Effector CD4-positive, alpha-beta T cell (primary cell): Measurements from ENCODE around the gene ATXN10.

Experiments used
- DNase-seq: peaks from one replicate; pipeline ENCODE4 v3.0.0-alpha.2; 2020

ATXN10 gene

DNA sequence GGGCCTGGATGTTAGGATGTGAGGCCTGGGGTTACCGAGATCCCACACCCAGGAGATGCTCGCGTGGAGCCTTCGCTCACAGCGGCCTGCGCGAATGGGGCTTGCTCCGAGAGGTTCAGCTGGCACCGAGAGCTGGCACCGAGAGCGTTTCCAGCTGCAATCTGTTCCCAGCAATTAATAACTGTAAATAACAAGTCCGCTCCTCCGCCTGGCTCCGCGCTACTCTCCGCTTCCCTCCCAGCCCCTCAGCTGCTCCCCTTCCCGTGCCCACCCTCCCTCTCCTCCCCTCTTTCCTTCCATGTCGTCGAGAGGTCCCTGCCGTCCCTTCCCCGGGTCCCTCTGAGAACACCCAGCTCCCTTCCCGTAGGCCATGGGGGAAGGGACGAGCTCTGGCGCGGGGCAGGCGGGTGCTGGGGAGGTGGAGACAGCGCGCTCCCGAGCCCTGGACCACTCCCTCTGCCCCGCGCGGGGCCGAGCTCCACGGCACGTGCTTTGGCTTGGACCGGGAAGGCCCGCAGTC is 194.6 kb downstream of the ATXN10 start:
- DNase-seq = no peak

DNA sequence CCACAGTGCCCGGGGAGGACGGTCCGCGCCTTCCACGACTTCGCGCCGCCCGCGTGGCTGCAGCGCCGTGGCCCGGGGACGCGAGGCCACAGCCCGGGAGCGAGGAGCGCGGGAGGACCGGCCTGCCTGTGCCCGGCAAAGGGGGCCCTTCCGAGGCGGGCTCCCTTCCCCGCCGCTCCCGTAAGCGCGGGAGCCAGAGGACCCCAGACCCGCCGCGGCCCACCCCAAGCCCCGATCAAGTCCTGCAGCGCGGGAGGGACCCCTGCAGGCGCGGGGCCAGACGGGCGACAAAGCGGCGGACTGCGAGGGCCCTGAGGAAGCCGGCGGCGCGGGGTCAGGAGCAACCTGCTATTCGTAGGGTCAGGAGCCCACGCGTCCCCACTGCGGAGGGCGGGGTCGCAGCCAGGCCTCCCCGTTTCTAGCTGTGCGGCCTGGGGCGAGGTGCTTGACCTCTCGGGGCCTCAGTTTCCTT is 195.0 kb downstream of the ATXN10 start:
- DNase-seq = no peak

DNA sequence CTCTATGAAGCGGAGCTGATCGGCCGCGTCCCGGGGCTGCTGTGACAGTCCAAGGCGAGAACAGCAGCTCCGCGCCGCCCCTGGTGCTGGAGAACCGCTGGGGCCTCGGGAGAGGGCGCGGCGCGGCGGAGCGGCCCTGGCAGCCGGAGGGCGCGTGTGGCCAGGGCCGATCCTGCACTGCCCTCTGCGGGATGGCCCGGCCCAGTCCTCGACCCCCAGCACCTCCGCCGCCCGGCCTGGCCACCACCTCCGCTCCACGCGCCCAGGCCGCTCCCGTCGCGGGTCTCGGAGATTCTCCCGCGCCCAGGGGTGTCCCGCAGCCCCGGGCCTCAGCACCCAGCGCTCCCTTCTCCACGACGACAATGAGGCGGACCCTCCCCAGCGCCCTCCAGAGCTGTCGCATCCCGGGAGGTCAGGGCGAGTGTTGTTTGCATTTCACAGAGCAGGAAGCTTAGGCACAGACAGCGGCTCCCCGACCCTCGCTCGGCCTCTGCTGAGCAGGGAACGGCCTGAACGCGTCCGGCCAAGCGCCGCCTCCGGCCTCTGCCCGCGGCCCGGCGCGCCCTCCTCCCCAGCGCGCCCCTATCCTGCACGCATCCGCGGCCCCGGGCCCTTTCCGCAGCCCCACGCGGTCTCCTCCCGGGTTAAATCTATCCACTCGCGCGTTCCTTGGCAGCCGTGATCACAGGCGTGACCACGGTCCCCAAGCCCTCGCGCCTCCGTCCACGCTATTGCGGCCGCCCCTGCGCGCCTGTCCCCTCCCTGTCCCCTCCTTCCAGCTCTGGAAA is 195.7 kb downstream of the ATXN10 start:
- DNase-seq = no peak

DNA sequence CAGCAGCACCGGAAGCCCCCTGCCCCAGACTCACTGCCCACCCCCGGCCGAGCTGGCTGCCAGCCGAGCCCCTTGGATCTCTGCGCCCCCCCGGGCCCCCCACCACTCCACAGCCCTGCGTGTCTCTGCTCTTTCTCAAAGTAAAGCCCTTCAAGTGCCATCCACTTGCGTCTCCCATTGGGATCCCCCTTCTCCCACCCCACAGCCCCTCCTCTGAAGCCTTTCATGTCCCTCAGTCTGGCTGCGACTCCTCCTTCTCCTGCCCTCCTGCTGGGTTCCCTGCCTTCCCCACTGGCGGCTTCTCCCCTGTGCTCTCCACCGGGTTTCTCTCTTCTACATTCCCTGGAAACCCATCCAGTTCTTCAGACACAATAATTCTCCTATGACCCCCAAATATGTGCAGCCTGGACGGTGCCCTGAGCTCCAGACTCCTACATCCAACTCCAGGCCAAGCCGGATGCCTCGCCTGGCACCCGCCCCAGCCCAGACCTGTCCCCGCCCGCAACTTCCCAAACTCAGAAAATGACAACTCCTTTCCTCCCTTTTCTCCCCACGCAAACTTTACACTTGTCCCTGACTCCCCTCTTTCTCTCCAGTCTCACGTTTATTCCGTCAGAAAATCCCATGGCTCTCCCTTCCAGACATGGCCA is 196.4 kb downstream of the ATXN10 start:
- DNase-seq = no peak

DNA sequence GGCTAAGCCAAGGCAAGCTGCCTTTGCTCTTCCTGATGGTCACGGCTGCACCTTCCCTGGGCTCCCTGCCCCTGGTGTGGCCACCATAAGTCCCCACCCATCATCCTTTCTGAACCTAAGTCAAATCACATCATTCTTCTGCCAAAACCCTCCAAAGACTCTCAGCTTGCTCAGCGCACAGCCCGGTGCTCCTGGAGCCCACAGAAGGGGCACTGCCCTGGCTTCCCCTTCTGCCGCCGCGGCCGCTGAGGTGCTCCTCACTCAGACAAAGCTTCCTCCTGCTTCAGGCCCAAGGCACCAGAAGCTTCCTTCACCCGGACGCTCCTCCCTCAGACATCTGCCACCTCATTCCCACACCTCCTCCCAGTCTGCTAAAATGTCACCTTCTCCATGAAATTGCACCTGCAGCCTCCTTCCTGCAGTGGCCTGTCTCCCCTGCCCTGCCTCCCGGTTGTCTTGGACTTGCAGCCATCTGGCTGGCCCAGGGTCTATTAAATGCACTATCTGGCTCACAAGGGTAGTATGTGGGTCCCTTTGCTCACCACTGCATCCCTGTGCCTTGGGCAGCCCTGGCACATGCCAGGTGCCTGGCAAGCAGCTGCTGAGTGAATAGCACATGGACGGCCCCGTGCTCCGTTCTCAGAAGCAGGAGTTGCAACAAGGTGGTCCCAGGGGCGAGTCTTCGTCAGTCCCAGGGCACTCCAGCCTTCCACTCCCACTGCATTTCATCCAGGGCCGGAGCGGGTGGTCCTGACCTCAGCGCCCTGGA is 197.1 kb downstream of the ATXN10 start:
- DNase-seq = no peak

DNA sequence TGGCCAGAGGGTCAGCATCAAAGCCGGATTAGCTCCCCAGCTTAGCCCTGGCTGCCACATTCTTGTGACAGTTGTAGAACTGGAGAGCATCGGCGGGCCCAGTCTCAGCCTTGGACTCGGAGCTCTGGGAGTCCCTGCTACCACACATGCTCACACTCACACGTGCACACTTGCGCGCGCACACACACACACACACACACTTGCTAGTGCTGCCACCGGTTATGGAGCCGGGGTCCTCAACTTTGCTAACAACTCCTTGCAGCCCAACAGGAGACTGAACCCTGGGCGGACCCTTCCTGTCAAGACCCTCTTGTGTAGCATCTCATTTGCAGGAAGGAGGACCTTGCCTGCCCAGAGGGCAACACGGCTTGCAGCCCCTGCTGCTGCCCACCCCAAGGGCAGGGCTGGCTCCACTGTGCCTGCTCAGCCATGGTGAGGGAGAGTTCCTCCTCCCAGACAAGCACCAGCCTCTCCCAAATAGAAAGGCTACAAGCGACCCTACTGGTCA is 197.8 kb downstream of the ATXN10 start:
- DNase-seq = no peak

DNA sequence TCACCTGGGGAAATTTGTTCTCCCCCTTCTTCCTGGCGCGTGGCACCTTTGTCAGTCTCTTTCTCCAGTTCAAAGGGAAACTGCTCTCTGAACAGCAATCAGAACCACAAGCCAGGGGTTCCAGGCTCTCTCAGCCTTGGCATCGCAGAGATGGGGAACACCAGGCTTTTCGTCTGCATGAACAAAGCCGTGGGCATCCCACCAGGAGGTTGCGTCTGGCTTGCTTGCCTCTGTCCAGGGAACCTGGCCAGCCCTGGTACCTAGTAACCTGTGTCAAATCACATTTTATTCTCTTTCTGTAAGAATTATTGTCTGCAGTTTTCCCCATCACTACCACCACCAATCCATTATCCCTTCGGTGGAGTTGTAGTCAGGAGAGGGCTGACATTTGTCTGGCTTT is 198.4 kb downstream of the ATXN10 start:
- DNase-seq = no peak

DNA sequence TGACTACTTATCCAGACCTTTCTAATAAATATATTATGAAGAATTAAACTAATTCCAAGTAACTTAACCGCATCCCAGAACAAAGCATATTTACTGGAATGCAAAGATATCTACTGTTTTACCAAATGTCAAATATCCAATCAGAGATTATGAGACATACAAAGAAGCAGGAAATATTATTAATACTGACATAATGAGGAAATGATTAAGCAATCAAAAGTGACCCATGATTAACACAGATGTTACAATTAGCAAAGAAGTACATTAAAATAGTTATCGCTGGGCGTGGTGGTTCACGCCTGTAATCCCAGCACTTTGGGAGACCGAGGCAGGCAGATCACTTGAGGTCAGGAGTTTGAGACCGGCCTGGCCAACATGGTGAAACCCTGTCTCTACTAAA is 200.1 kb downstream of the ATXN10 start:
- no peak for DNase-seq

DNA sequence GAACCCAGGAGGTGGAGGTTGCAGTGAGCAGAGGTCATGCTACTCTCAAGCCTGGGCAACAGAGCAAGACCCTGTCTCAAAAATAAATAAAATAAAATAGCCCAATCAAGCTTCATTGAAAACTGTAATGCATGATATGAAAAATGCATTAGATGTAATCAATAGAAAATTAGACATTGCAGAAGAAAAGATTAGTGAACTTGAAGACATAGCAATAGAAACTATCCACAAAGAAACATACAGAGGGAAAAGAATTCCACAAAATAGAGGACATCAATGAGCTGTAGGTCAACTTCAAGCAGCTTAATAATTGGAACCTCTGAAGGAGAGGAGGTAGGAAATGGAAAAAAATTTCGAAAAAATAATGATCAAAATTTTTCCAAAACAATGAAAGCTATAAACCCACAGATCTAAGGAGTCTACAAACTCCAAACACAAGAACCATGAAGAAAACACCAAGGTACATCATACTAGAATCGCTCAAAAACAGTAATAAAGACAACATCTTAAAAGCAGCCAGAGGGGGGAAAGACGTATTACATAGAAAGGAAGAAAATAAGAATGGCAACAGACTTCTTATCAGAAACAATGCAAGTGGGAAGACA is 201.1 kb downstream of the ATXN10 start:
- DNase-seq = no peak

DNA sequence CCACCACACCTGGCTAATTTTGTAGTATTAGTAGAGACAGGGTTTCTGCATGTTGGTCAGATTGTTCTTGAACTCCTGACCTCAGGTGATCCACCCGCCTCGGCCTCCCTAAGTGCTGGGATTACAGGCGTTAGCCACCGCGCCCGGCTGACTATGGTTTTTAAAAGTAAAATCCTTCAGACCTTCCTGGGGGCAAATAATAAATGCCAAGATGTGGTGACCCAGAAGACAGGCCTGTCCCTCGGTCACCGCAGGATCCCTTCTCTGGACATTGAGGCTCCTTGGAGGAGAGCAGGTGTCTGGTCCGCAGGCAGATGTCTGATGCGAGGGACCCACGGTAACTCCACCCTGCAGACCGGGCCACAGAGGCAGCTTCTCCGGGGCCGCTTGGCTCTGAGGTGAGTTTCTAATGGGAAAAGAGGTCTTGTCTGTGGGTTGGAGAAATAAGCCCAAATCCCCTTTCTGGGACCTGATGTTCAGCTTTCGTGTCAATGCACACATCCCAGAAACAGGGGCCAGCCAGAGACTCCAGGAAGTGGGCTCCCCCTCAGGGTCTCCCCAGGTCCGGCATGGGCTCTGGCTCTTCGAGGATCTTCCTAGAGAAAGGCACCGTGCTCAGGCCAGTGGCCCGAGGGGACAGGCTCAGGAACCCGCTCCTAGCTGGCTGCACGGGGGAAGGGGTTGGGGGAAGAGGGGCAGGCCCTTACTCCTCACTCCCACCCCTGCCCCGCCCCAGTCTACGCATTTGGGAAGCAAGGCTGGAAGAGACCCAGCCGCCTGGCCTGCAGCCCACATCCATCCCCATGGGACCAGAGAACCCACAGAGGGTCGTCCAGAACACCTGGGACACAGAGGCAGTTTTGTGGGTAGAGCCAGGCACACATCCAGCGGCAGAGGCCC is 204.8 kb downstream of the ATXN10 start:
- no peak for DNase-seq

DNA sequence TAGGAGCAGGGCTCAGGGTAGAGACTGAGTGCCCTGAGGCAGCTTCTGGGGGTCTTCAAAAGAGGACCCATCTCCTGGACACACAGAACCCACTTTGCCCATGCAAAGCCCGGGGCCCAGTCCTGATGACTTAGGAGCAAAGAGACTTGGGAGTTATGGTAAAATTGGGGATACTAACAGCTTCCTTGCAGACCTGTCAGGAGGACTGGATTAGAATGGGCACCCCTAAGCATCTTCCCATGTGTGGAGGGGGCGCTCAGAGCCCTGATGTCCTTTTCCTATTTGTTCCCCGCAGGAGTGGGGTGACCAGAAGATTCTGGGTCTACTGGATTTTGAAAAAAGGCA is 205.4 kb downstream of the ATXN10 start:
- DNase-seq = no peak

DNA sequence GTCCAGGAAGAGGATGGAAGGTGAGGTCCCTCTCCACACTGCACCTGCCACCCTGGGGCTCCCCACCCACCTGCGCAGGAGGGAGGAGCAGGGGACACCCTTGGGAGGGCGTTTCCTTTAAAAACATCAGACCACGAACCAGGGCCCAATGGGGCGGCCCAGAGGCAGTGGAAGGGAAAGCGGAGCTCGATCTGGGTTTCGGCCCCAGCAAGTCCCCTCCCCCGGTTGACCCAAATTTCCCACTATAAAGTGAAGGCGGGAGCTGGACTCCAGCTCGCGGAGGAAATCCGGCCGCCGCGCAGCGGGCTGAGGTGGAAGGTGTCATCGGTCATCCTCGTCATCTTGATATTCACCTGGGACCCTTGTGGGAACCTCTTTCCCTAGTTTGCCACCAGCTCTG is 206.0 kb downstream of the ATXN10 start:
- DNase-seq = no peak

DNA sequence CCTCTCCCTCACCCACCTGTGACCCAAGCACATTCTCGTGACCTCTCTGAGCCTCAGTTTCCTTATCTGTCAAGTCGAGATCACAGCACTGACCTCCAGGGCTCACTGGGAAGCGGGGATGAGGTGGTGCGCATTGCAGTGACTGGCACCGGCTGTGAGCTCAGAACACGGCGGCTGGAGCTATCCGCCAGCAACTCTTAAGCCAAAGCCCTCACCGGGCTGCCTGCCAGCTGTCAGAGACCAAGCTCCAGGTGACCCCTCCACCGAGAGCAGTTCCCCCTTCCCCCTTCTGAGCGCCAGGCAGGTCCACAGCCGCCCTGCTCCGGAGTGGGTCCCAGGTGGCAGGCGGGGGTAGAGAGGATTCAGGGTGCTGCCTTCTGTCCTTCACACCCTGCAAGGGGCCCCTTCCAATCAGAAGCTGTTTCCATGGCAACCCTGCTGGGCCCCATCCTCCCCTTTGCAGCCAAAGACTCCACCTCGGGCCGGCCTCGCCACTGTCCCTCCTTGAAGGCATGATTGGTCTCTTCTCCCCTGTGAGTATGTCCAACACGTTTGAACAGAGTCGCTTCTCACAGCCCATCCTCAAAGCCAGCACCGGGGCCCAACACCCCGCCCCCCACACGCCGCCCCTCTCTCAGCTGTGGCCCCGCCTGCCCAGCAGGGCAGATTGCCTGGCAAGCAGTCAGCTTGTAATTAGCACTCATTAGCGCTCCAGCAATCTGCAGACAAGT is 206.6 kb downstream of the ATXN10 start:
- DNase-seq = no peak

DNA sequence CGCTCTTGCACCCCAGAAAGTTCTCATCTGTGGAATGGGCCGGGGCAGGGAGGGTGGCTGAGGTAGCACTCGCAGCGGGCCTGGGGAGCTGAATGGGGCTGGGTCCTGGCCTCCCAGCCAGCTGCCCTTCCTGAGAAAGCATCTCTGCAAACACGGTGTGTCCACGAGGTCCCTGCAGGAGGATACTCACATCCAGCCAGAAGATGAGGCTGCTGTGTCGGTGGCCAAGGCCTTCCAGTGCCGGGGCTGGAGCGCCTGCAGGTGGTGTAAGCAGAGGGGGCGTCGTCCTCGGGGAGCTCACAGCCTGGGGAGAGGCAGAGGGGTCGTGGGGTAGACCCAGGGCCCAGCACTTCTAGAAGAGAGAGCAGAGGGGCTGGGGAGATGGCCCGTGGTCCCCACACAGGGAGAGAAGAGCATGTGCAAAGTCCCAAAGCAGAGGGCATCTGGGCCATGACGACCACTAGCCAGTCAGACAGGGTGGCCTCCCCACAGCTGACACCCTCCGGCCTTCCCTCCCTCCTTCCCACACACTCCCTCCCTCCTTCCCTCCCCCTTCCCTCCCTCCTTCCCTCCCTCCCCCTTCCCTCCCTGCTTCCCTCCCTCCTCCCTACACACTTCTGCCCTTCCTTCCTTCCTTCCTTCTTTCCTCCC is 207.4 kb downstream of the ATXN10 start:
- DNase-seq = no peak

DNA sequence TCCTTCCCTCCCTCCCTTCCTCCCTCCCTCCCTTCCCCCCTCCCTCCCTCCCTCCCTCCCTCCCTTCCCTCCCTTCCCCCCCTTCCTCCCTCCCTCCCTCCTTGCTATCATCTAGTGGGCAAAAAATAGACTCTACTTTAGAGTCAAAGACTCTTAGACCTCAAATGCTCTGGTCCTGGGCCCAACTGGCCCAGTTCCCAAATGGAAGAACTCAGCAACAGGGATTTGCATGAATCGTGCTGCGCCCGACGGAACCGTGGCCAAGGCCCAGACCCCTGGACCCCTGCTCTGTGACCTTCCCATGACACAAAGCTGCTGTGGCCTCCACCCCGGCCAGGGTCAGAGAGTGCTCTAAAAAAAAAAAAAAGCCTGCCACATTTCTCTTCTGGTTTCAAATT is 207.9 kb downstream of the ATXN10 start:
- DNase-seq = no peak

DNA sequence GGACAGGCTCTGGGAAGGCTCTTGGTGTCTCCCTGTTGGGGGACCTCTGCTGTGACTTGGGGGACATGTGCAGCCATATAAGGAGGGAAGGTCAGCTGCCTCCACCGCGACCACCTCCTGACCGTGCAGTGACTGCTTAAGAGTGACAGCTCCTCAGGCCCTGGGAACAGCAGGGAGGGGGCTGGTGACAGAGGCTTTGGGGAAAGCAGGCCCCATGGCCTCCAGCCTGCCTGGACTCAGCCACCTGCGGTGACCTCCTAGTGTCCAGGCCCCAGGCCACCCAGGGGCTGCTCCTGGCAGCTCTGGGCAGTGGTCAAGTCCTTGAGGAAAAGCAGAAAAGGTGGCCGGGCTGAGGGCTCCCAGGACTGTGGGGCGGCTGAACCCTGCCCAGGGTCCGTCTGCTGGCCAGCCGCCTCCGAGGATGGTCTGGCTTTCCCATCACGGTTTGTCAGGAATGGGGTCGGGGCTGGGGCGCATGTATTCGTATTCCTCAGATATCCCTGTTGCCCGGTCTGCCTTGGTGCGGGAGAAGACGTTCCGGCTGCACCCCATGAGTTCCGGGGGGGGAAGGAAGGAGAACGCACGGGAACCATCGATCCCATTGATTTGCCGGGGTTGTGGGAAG is 208.6 kb downstream of the ATXN10 start:
- DNase-seq = no peak

DNA sequence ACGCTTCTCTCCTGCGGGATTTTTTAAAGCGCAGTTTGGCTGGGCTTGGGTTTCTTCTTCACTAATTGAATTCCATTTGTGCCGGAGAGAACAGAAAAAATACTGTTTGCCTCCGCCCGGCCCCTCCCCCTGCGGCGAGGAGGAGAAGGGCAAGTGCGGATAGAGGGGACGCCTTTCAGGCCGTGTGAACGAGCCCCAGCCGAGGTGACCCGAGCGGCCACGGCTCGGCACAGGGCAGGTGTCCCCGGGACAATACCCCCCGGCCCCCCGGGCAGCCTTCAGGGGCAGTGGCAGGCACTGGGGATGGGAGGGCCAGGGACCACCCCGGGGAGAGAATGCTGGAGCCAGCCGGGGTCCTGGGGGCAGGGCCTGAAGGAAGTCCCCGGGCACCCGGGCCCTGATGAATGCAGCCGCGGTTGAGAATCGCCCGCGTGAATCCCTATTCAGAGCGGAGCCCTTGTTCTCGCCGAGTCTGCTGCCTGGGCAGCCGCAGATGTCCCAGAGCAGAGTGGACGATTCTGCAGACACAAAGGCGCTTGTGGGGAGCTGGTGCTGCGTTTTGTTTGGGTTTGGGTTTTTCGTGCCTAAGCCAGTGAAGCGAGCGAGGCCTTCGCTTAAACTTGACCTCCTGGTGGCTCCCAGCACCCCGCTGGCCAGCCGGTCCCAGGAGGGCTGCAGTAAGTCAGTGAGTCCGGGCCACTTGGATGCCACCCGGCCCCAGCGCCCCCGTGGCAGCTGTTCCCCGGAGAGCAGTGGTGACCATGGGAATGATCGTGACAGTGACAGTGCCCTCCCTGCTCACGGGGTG is 209.3 kb downstream of the ATXN10 start:
- DNase-seq = no peak

DNA sequence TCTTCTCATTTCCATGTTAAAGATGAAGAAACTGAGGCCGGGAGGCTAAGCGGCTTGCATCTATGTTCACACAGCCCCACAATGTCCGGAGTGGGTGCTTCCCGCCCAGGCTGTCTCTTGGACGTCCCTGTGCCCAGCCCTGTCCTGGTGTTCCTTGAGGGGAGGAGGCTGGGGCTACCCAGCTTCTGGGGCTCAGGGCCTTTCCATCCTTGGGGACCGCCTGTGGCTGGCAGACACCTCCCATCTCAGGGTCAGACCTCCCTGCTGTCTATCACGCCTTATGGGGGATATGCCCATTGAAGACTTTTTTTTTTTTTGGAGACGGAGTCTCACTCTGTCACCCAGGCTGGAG is 209.9 kb downstream of the ATXN10 start:
- DNase-seq = no peak
